Tibial nerve (tissue), 4 donors: ENCODE measurements around the gene BAD.
"Not testable (repeated sequence)": the region's sequence is repeated elsewhere in the genome, so short reads cannot be mapped to it uniquely, and the experiment has no call there.

Source experiments
- EP300 ChIP-seq, 2 donors: sonication (generic); formaldehyde crosslinking; IDR thresholded peaks; one replicate each; pipeline ENCODE4 v1.6.1; 2017; ENCODE audit warnings: antibody characterized with exemption in 2 of 2, mild to moderate bottlenecking in 1 of 2
- POLR2A ChIP-seq, 2 donors: fragments of 450-650 bp; IDR thresholded peaks; one replicate each; pipeline ENCODE4 v1.6.1; 2017; ENCODE audit warnings: antibody characterized with exemption in 2 of 2, mild to moderate bottlenecking in 2 of 2, moderate library complexity in 2 of 2
- TF ChIP-seq, protein P1 (sequence below), 5 experiments: fragments of 200-600 bp in 3 of 5; fragments of 450-650 bp in 2 of 5; sonication (generic) in 3 of 5; IDR thresholded peaks; one replicate each; pipeline ENCODE4 v1.5.1; 2016 to 2019; ENCODE audit warnings: antibody characterized with exemption in 5 of 5, mild to moderate bottlenecking in 3 of 5, moderate library complexity in 2 of 5

DNA sequence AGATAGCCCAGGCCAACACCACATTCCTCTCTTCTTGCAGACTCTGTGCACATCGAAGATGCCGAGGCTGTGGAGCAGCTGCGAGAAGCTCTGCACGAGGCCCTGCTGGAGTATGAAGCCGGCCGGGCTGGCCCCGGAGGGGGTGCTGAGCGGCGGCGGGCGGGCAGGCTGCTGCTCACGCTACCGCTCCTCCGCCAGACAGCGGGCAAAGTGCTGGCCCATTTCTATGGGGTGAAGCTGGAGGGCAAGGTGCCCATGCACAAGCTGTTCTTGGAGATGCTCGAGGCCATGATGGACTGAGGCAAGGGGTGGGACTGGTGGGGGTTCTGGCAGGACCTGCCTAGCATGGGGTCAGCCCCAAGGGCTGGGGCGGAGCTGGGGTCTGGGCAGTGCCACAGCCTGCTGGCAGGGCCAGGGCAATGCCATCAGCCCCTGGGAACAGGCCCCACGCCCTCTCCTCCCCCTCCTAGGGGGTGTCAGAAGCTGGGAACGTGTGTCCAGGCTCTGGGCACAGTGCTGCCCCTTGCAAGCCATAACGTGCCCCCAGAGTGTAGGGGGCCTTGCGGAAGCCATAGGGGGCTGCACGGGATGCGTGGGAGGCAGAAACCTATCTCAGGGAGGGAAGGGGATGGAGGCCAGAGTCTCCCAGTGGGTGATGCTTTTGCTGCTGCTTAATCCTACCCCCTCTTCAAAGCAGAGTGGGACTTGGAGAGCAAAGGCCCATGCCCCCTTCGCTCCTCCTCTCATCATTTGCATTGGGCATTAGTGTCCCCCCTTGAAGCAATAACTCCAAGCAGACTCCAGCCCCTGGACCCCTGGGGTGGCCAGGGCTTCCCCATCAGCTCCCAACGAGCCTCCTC is 31.4 kb upstream of the BAD start:
- TF ChIP-seq, protein P1, sequence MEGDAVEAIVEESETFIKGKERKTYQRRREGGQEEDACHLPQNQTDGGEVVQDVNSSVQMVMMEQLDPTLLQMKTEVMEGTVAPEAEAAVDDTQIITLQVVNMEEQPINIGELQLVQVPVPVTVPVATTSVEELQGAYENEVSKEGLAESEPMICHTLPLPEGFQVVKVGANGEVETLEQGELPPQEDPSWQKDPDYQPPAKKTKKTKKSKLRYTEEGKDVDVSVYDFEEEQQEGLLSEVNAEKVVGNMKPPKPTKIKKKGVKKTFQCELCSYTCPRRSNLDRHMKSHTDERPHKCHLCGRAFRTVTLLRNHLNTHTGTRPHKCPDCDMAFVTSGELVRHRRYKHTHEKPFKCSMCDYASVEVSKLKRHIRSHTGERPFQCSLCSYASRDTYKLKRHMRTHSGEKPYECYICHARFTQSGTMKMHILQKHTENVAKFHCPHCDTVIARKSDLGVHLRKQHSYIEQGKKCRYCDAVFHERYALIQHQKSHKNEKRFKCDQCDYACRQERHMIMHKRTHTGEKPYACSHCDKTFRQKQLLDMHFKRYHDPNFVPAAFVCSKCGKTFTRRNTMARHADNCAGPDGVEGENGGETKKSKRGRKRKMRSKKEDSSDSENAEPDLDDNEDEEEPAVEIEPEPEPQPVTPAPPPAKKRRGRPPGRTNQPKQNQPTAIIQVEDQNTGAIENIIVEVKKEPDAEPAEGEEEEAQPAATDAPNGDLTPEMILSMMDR (IDR thresholded peaks at IDR 0.05): not testable (repeated sequence)
- not testable (repeated sequence) for TF ChIP-seq POLR2A, EP300 (IDR thresholded peaks at IDR 0.05)
